Spleen (tissue), 11 donors: Measurements from ENCODE around the gene VPS52. TPM values are rescaled to one million over a fixed set of nuclear protein-coding genes. Genes with fewer than 3 reads are reported as not detected.
"Not testable (repeated sequence)": the region's sequence is repeated elsewhere in the genome, so short reads cannot be mapped to it uniquely, and the experiment has no call there.

ENCODE experiments used
- DNase-seq: peaks from one replicate; pipeline ENCODE4 v3.0.0-alpha.2; 2020
- H3K27ac ChIP-seq, 8 donors: fragments of 200-600 bp; sonication (generic) in 7 of 8; 1 replicate in 4 of 8; 2 replicates in 4 of 8; pipeline versions ENCODE4 v1.5.0 to v1.8.0; 2016 to 2021; ENCODE audit warnings: inconsistent platforms in 4 of 8, mild to moderate bottlenecking in 4 of 8, moderate library complexity in 1 of 8
- H3K27me3 ChIP-seq, 7 donors: fragments of 200-600 bp; sonication (generic) in 6 of 7; replicated peaks in 1 of 7; 1 replicate in 4 of 7; 2 replicates in 3 of 7; pipeline versions ENCODE4 v1.5.0 to v1.8.0; 2016 to 2021; ENCODE audit warnings: inconsistent platforms in 3 of 7, mild to moderate bottlenecking in 1 of 7
- H3K36me3 ChIP-seq, 6 donors: fragments of 200-600 bp; sonication (generic) in 5 of 6; 1 replicate in 4 of 6; 2 replicates in 2 of 6; pipeline versions ENCODE4 v1.5.0 to v1.8.0; 2016 to 2021; ENCODE audit warnings: inconsistent platforms in 2 of 6
- H3K4me1 ChIP-seq, 6 donors: fragments of 200-600 bp; sonication (generic) in 5 of 6; 1 replicate in 3 of 6; 2 replicates in 3 of 6; pipeline versions ENCODE4 v1.5.0 to v1.8.0; 2016 to 2021; ENCODE audit warnings: inconsistent platforms in 3 of 6
- H3K4me3 ChIP-seq, 8 donors: fragments of 200-600 bp; sonication (generic) in 7 of 8; 1 replicate in 4 of 8; 2 replicates in 4 of 8; pipeline versions ENCODE4 v1.5.0 to v1.8.0; 2016 to 2021; ENCODE audit warnings: inconsistent platforms in 4 of 8, mild to moderate bottlenecking in 4 of 8, moderate library complexity in 2 of 8
- H3K9me3 ChIP-seq, 8 donors: fragments of 200-600 bp; sonication (generic) in 7 of 8; 1 replicate in 4 of 8; 2 replicates in 4 of 8; pipeline versions ENCODE4 v1.5.0 to v1.8.0; 2016 to 2021; ENCODE audit warnings: inconsistent platforms in 4 of 8
- POLR2A ChIP-seq, 3 donors: fragments of 450-650 bp; IDR thresholded peaks; one replicate each; pipeline ENCODE4 v1.5.1; 2017; ENCODE audit warnings: antibody characterized with exemption in 3 of 3, mild to moderate bottlenecking in 1 of 3
- POLR2AphosphoS5 ChIP-seq, 3 donors: sonication (generic); formaldehyde crosslinking; IDR thresholded peaks; one replicate each; pipeline ENCODE4 v1.5.1; 2017; ENCODE audit warnings: antibody characterized with exemption in 3 of 3
- WGBS, 5 donors: extraction: QIAGEN DNeasy Blood & Tissue Kit in 3 of 5; methylation state at CpG; one replicate each; pipeline versions ENCODE4 v1.1.5 to v1.1.7; 2013 to 2018; 5-methylcytosine and 5-hydroxymethylcytosine counted together
- intact Hi-C: fragments of 100-400 bp; cut with DNase I; formaldehyde crosslinking; loops from one replicate; pipeline ENCODE4 v1.15.0; 2023; ENCODE audit warnings: low total_unique reads
- polyA plus RNA-seq, 3 donors: library from polyadenylated mRNA; stranded (reverse); fragments of 200-250 nt; gene quantifications; one replicate each; pipeline ENCODE4 v1.2.1, GENCODE V29; 2013
- total RNA-seq, 7 donors: library from RNA; depleted of rRNA in 3 of 7; stranded (reverse); fragments of >200 nt in 3 of 7; fragmentation: NEBNext Ultra II Directional in 4 of 7; extraction: Animal tissue kit (Norgen Biotek cat#: 25700) in 4 of 7; gene quantifications; one replicate each; pipeline versions ENCODE4 v1.1.0 to v1.2.1, GENCODE V29; 2016 to 2021
- TF ChIP-seq, protein P1 (sequence below), 11 experiments: fragments of 200-600 bp in 7 of 11; fragments of 450-650 bp in 4 of 11; sonication (generic) in 4 of 11; IDR thresholded peaks in 8 of 11; conservative IDR thresholded peaks in 3 of 11; 1 replicate in 7 of 11; 2 replicates in 4 of 11; pipeline versions ENCODE4 v1.4.0 to v1.8.0; 2016 to 2021; ENCODE audit warnings: antibody characterized with exemption in 11 of 11, inconsistent platforms in 4 of 11, mild to moderate bottlenecking in 1 of 11
- donor health status: healthy with polysubstance abuse.
- donor health status: DM: no; HTN: no; CAD: no; lungs with moderate emphysema.
- donor health status: DM: no; HTN: no; CAD: no.
- donor health status: Bipolar disorder and iron deficiency.
- donor health status: healthy.
- donor health status: DM: no; HTN: no; CAD: no.
- donor health status: DM: yes; HTN: yes; CAD: no.

The VPS52 gene
- total and polyA plus RNA-seq, 10 donors, result 31.7 to 87.7 (median 54.1) TPM

DNA sequence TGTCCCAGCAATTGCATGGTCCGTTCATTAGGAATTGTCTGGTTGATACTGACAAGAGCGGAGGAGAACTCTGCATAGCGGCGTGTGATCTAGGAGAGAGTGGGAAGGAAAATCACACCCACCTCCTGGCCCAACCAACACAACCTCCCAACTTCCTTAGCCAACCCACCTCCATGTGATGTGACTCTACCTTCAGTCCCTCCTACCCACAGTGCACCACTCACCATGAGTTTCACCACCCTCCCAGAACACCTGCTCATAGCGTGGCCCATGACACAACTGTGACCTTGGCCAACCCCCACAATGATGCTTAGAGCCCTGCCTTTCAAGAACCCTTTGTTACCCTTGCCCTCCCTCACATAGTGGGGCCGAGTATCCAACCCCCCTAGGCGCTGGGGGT lies 7.7 kb downstream of the VPS52 start:
- H3K4me3 ChIP-seq, result no peak overlapping the region
- intact Hi-C loops, result no loop called here
- H3K4me1 ChIP-seq, result peaks cover 0 to 7% (median 0%) of the 10 kb centered on the region in 6 donors
- 88 to 97% (median 92%) methylated on average over 7 of the region's 7 CpGs for WGBS, 5 donors
- H3K9me3 ChIP-seq, result no peaks in the 10 kb centered on the region
- TF ChIP-seq POLR2AphosphoS5 (IDR thresholded peaks at IDR 0.05) (no peak), POLR2A (IDR thresholded peaks at IDR 0.05) (no peak)
- TF ChIP-seq, protein P1, sequence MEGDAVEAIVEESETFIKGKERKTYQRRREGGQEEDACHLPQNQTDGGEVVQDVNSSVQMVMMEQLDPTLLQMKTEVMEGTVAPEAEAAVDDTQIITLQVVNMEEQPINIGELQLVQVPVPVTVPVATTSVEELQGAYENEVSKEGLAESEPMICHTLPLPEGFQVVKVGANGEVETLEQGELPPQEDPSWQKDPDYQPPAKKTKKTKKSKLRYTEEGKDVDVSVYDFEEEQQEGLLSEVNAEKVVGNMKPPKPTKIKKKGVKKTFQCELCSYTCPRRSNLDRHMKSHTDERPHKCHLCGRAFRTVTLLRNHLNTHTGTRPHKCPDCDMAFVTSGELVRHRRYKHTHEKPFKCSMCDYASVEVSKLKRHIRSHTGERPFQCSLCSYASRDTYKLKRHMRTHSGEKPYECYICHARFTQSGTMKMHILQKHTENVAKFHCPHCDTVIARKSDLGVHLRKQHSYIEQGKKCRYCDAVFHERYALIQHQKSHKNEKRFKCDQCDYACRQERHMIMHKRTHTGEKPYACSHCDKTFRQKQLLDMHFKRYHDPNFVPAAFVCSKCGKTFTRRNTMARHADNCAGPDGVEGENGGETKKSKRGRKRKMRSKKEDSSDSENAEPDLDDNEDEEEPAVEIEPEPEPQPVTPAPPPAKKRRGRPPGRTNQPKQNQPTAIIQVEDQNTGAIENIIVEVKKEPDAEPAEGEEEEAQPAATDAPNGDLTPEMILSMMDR (IDR thresholded peaks at IDR 0.05 in 8 of 11, conservative IDR thresholded peaks at IDR 0.05 in 3 of 11), result no peak
- H3K27ac ChIP-seq, result no peak overlapping the region
- H3K27me3 ChIP-seq, result no peaks in the 10 kb centered on the region
- peak; percentile 13 for DNase-seq
- H3K36me3 ChIP-seq, result peaks cover 10 to 100% (median 90%) of the 10 kb centered on the region in 6 donors

DNA sequence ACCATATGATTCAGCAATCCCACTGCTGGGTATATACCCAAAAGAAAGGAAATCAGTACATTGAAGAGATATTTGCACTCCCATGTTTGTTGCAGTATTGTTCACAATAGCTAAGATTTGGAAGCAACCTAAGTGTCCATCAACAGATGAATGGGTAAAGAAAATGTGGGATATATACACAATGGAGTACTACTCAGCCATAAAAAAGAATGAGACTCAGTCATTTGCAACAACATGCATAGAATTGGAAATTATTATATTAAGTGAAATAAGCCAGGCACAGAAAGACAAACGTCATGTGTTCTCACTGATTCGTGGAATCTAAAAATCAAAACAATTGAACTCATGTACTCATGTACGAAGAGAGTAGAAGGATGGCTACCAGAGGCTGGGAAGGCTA lies 9.2 kb downstream of the VPS52 start:
- H3K27ac ChIP-seq, DNase-seq, H3K4me1 ChIP-seq, intact Hi-C loops, H3K9me3 ChIP-seq, H3K27me3 ChIP-seq, H3K4me3 ChIP-seq: not testable (repeated sequence)
- H3K36me3 ChIP-seq, result peaks cover 4 to 100% (median 85%) of the 10 kb centered on the region in 6 donors
- 96 to 99% (median 98%) methylated on average over 3 of the region's 3 CpGs for WGBS, 5 donors

DNA sequence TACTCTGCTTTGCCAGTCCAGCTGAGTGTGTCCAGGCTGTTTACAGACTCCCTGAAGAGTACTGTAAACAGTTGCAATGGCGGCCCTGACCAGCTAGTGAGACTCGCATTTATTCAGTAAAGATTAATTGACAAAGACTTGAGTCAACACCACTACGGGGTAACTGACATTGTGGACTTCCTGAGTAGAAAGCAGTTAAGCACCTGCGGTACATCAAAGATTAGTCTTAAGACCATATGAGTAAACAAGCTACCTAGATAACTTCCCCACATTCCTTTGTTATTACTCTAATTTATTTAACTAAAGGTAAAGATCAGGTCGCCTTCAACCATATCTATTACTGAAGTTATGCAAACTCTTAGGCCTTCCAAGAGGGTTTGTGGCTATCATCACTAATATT lies 12.6 kb downstream of the VPS52 start:
- Histone ChIP-seq H3K4me3 (no peak overlapping the region), H3K9me3 (no peaks in the 10 kb centered on the region), H3K27me3 (no peaks in the 10 kb centered on the region), H3K27ac (no peak overlapping the region), H3K4me1 (no peaks in the 10 kb centered on the region), H3K36me3 (peaks cover 4 to 88% (median 58%) of the 10 kb centered on the region in 6 donors)
- DNase-seq, result no peak
- intact Hi-C loops, result no loop called here
- TF ChIP-seq, protein P1 (IDR thresholded peaks at IDR 0.05 in 8 of 11, conservative IDR thresholded peaks at IDR 0.05 in 3 of 11), result no peak
- no peak for TF ChIP-seq POLR2AphosphoS5 (IDR thresholded peaks at IDR 0.05)
- TF ChIP-seq POLR2A (IDR thresholded peaks at IDR 0.05), result no peak
- WGBS, 5 donors, result 90 to 95% (median 94%) methylated on average over 5 of the region's 5 CpGs

DNA sequence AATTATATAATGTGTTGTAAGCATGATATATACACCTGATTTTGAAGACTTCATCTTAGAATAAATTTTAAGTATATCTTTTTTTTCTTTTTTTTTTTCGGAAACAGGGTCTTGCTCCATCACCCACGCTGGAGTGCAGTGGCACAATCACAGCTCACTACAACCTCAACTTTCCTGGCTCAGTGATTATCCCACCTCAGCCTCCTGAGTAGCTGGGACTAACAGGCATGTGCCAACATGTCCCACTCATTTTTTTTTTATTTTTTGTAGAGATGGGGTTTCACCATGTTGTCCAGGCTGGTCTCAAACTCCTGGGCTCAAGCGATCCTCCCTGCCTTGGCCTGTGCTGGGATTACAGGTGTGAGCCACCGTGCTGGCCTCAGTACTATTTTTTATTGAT lies 17.1 kb downstream of the VPS52 start:
- 88 to 97% (median 90%) methylated on average over 4 of the region's 4 CpGs for whole genome bisulfite sequencing, 5 donors
- TF ChIP-seq POLR2AphosphoS5 (IDR thresholded peaks at IDR 0.05) (no peak), POLR2A (IDR thresholded peaks at IDR 0.05) (no peak)
- TF ChIP-seq, protein P1 (IDR thresholded peaks at IDR 0.05 in 8 of 11, conservative IDR thresholded peaks at IDR 0.05 in 3 of 11), result no peak
- Histone ChIP-seq H3K9me3 (no peaks in the 10 kb centered on the region), H3K4me3 (no peak overlapping the region), H3K27me3 (no peaks in the 10 kb centered on the region), H3K27ac (no peak overlapping the region), H3K36me3 (peaks cover 0 to 66% (median 23%) of the 10 kb centered on the region in 6 donors), H3K4me1 (peaks cover 5 to 24% (median 11%) of the 10 kb centered on the region in 6 donors)
- intact Hi-C loops, result no loop called here
- peak; percentile 19 for DNase-seq

DNA sequence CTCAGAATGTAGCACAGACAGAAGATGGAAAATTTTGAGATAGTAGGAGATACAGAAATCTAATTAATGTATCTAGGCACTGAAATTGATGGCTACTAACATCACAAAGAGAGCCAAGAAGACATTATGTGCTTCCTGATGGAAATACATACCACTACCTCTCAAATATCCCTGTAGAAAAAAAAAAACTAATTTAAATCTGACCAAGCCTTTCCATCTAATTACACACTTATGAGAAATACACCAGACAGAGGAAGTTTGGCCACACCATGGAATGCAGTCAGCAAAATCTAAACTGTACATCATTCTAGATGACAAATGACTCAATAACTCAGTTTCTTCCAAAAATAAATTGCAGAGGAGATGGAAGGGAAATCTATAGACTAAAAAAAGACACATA lies 18.9 kb downstream of the VPS52 start:
- H3K4me3 ChIP-seq, result no peak overlapping the region

More for the DNA sequence above, 18.9 kb downstream of the VPS52 start:
- no peak for DNase-seq
- H3K27me3 ChIP-seq, result peaks cover 0 to 2% (median 0%) of the 10 kb centered on the region in 7 donors
- no peaks in the 10 kb centered on the region for H3K9me3 ChIP-seq
- H3K27ac ChIP-seq, result no peak overlapping the region
- H3K36me3 ChIP-seq, result peaks cover 0 to 47% (median 11%) of the 10 kb centered on the region in 6 donors
- peaks cover 10 to 41% (median 26%) of the 10 kb centered on the region in 6 donors for H3K4me1 ChIP-seq
- intact Hi-C loops, result no loop called here
- TF ChIP-seq, protein P1 (IDR thresholded peaks at IDR 0.05 in 8 of 11, conservative IDR thresholded peaks at IDR 0.05 in 3 of 11), result no peak
- no peak for TF ChIP-seq POLR2AphosphoS5 (IDR thresholded peaks at IDR 0.05)
- TF ChIP-seq POLR2A (IDR thresholded peaks at IDR 0.05), result no peak
